NB4 (cell line): ENCODE results near the gene CTIF.

Experiments used
- CTCF ChIP-seq: IDR thresholded peaks from one replicate; pipeline ENCODE4 v1.5.1; 2012; ENCODE audit warnings: low read depth, low read length
- POLR2A ChIP-seq: IDR thresholded peaks from 2 replicates; pipeline ENCODE4 v1.6.1; 2011; ENCODE audit warnings: mild to moderate bottlenecking; ENCODE audit not compliant: insufficient read length; ENCODE audit errors: extremely low read depth

- no peak for TF ChIP-seq POLR2A
- TF ChIP-seq CTCF, result no peak
Observed at GRCh38 chr18:48835119-48835518, 296.3 kb downstream of the CTIF start.
